Trophoblast cell (in vitro differentiated cells and primary cell): Measurements from ENCODE around the gene PRSS16.

Source experiments
- DNase-seq, 2 donors: peaks; one replicate each; pipeline ENCODE4 v3.0.0-alpha.2; 2016
- H2AFZ ChIP-seq: 2 replicates; pipeline ENCODE4 v1.6.1; 2013; ENCODE audit warnings: low read length, moderate library complexity, mild to moderate bottlenecking; ENCODE audit not compliant: insufficient read depth, poor library complexity
- H2AK5ac ChIP-seq: 2 replicates; pipeline ENCODE4 v1.6.1; 2013; ENCODE audit warnings: mild to moderate bottlenecking, low read length
- H2BK120ac ChIP-seq: 2 replicates; pipeline ENCODE4 v1.6.1; 2013; ENCODE audit warnings: low read length, mild to moderate bottlenecking, moderate library complexity; ENCODE audit not compliant: insufficient read depth, poor library complexity
- H2BK12ac ChIP-seq: 2 replicates; pipeline ENCODE4 v1.6.1; 2013; ENCODE audit warnings: mild to moderate bottlenecking, low read length, moderate library complexity
- H2BK5ac ChIP-seq: 2 replicates; pipeline ENCODE4 v1.6.1; 2013; ENCODE audit warnings: low read length, low read depth, moderate library complexity, mild to moderate bottlenecking; ENCODE audit not compliant: poor library complexity
- H3K14ac ChIP-seq: 2 replicates; pipeline ENCODE4 v1.6.1; 2013; ENCODE audit warnings: mild to moderate bottlenecking, low read length
- H3K18ac ChIP-seq: 2 replicates; pipeline ENCODE4 v1.6.1; 2013; ENCODE audit warnings: mild to moderate bottlenecking, low read length
- H3K23ac ChIP-seq: 2 replicates; pipeline ENCODE4 v1.6.1; 2013; ENCODE audit warnings: low read length
- H3K27ac ChIP-seq: 2 replicates; pipeline ENCODE4 v1.5.1; 2013; ENCODE audit warnings: low read depth, mild to moderate bottlenecking, inconsistent platforms, low read length, moderate library complexity
- H3K27me3 ChIP-seq: 2 replicates; pipeline ENCODE4 v1.6.1; 2013; ENCODE audit warnings: inconsistent platforms, mild to moderate bottlenecking, low read length, moderate library complexity; ENCODE audit not compliant: insufficient read depth
- H3K36me3 ChIP-seq, 2 experiments: 1 replicate in 1 of 2; 2 replicates in 1 of 2; pipeline ENCODE4 v1.6.1; 2013; ENCODE audit warnings: low read length in 2 of 2, mild to moderate bottlenecking in 2 of 2, moderate library complexity in 1 of 2; ENCODE audit not compliant: insufficient read depth in 2 of 2, control insufficient read depth in 1 of 2
- H3K4ac ChIP-seq: 2 replicates; pipeline ENCODE4 v1.6.1; 2013; ENCODE audit warnings: low read depth, mild to moderate bottlenecking, low read length, moderate library complexity
- H3K4me1 ChIP-seq, 2 experiments: 1 replicate in 1 of 2; 2 replicates in 1 of 2; pipeline ENCODE4 v1.6.1; 2013; ENCODE audit warnings: low read length in 2 of 2, mild to moderate bottlenecking in 2 of 2, moderate library complexity in 1 of 2; ENCODE audit not compliant: insufficient read depth in 2 of 2, control insufficient read depth in 1 of 2
- H3K4me2 ChIP-seq: 2 replicates; pipeline ENCODE4 v1.6.1; 2013; ENCODE audit warnings: inconsistent platforms, mild to moderate bottlenecking, low read length, moderate library complexity
- H3K4me3 ChIP-seq: 2 replicates; pipeline ENCODE4 v1.5.1; 2013; ENCODE audit warnings: mild to moderate bottlenecking, low read depth, low read length, inconsistent platforms
- H3K79me1 ChIP-seq: one replicate; pipeline ENCODE4 v1.6.1; 2013; ENCODE audit warnings: low read length
- H3K79me2 ChIP-seq: 2 replicates; pipeline ENCODE4 v1.6.1; 2013; ENCODE audit warnings: low read length, mild to moderate bottlenecking; ENCODE audit not compliant: control insufficient read depth, insufficient read depth, poor library complexity
- H3K9ac ChIP-seq: 2 replicates; pipeline ENCODE4 v1.6.1; 2013; ENCODE audit warnings: mild to moderate bottlenecking, low read length
- H3K9me3 ChIP-seq: 2 replicates; pipeline ENCODE4 v1.6.1; 2013; ENCODE audit warnings: low read depth, mild to moderate bottlenecking, control low read depth, inconsistent platforms, low read length; ENCODE audit not compliant: insufficient read depth
- H4K12ac ChIP-seq: 2 replicates; pipeline ENCODE4 v1.6.1; 2013; ENCODE audit warnings: low read depth, mild to moderate bottlenecking, low read length, moderate library complexity
- H4K8ac ChIP-seq: 2 replicates; pipeline ENCODE4 v1.6.1; 2013; ENCODE audit warnings: low read depth, mild to moderate bottlenecking, low read length, moderate library complexity
- H4K91ac ChIP-seq: one replicate; pipeline ENCODE4 v1.6.1; 2013; ENCODE audit warnings: low read depth, mild to moderate bottlenecking, low read length, moderate library complexity
- WGBS: extraction: QIAGEN DNeasy Blood & Tissue Kit; methylation state at CpG from one replicate; pipeline ENCODE4 v1.1.7; 2013; ENCODE audit warnings: missing lambda C conversion rate; ENCODE audit not compliant: insufficient read length, insufficient coverage; ENCODE audit errors: extremely low coverage; 5-methylcytosine and 5-hydroxymethylcytosine counted together

Gene PRSS16

DNA sequence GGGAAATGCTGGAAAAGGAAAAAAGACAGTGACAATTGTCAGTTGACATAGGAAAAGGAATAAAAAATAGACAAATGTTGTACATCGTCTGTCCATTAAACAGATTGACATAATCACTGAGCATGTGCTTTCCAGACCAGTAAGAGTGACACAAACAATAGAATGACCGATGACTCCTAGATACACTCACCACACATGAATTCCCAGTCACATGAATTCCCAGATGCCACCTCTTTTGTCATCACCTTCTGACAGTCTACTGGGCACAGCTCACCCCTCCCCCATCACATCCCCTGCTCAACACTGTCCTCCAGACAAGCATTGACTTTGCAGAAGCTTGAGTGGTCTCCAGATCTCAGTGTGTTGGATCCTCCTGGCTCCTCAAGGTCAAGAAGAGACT, 38.6 kb downstream of the PRSS16 start:
- no peak overlapping the region for H3K14ac ChIP-seq
- no peak overlapping the region for H3K4me2 ChIP-seq
- H4K8ac ChIP-seq: no peak overlapping the region
- H3K36me3 ChIP-seq: no peaks in the 10 kb centered on the region
- H2AFZ ChIP-seq: no peak overlapping the region
- H3K4me3 ChIP-seq: no peak overlapping the region
- H2AK5ac ChIP-seq: no peak overlapping the region
- H2BK12ac ChIP-seq: no peak overlapping the region
- no peak overlapping the region for H3K18ac ChIP-seq
- no peaks in the 10 kb centered on the region for H3K27me3 ChIP-seq
- DNase-seq: no peak
- H3K9me3 ChIP-seq: no peaks in the 10 kb centered on the region
- H3K79me2 ChIP-seq: no peaks in the 10 kb centered on the region
- no peak overlapping the region for H2BK120ac ChIP-seq
- H3K4ac ChIP-seq: no peak overlapping the region
- no peak overlapping the region for H4K12ac ChIP-seq
- WGBS: no CpG with 5 or more reads among the region's 2 CpGs
- no peak overlapping the region for H3K27ac ChIP-seq
- H3K9ac ChIP-seq: no peak overlapping the region
- H3K23ac ChIP-seq: no peak overlapping the region
- H4K91ac ChIP-seq: no peak overlapping the region
- no peak overlapping the region for H2BK5ac ChIP-seq
- peaks cover 3 to 4% of the 10 kb centered on the region in 2 experiments for H3K4me1 ChIP-seq
- no peaks in the 10 kb centered on the region for H3K79me1 ChIP-seq

DNA sequence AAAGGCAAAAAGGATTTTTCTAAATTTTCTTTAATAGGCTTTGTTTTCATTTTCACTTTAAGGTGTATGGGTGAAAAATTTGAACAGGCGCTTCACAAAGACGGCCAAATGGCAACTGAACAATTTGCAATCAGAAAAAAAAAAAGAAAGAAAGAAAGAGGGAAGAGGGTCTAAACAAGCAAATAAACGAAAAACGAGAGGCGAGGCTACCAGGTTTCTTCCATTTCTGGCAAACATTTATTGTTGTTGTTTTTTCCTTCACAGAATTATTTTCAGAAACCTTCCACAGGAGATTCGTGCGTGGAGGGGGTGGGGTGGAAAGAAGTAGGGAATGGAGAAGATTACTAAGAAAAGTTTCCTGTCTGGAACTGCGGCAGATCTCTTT, 40.2 kb downstream of the PRSS16 start:
- H2AK5ac ChIP-seq: no peak overlapping the region
- H4K8ac ChIP-seq: no peak overlapping the region
- H4K91ac ChIP-seq: no peak overlapping the region
- H3K18ac ChIP-seq: no peak overlapping the region
- H3K4me2 ChIP-seq: peak overlapping the region; percentile 81
- H3K9ac ChIP-seq: no peak overlapping the region
- no peak overlapping the region for H3K23ac ChIP-seq
- no peaks in the 10 kb centered on the region for H3K79me2 ChIP-seq
- no peak overlapping the region for H4K12ac ChIP-seq
- no peaks in the 10 kb centered on the region for H3K9me3 ChIP-seq
- no peak overlapping the region for H3K4me3 ChIP-seq
- no peaks in the 10 kb centered on the region for H3K79me1 ChIP-seq
- no peak overlapping the region for H3K14ac ChIP-seq
- no peaks in the 10 kb centered on the region for H3K36me3 ChIP-seq
- DNase-seq: no peak
- peaks cover 3 to 4% of the 10 kb centered on the region in 2 experiments for H3K4me1 ChIP-seq
- no peak overlapping the region for H3K27ac ChIP-seq
- no peak overlapping the region for H2BK12ac ChIP-seq
- WGBS: no CpG with 5 or more reads among the region's 8 CpGs
- no peak overlapping the region for H2BK5ac ChIP-seq
- H2BK120ac ChIP-seq: no peak overlapping the region
- H3K27me3 ChIP-seq: no peaks in the 10 kb centered on the region
- no peak overlapping the region for H2AFZ ChIP-seq
- no peak overlapping the region for H3K4ac ChIP-seq

DNA sequence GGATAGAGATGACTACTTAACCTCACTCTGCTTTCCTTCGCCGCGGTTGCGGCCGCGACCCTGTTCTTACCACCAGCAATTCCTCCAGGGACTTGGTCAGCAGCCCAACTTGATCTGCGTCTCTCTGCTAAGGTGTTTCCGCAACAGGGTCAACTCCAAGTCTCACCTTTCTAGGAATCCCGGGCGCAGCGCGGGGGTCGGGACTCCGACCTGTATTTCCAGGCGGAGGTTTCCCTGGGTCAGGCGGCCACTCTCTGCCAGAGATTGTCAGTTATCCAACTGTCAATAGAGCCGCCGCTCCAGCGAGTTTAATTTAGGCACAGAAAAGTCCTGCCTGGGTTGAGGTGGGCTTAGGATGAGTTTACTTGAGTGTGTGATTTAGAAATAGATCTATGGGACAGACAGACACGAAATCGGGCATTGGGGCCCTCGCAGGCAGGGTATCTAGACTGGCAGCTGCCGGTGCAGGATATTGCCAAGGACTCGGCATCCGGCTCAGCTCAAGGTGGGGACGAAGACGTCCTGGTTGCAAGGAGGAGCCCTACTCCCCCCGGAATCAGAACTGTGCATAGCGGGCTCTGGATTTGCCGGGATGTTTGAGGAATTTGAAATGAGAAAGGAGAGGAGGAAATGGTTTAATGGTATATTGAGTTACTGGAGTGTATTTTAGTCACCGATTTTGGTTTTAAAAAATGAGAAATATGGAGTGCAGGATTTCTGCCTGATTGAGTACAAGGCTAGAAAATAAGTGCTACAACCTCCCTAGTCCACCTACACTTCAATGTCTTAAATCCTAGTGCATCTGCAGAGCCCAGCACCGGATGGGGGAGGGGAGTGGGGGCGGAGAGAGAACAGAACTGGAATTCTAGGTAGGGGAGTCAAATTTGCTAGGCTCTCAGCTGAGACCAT, 40.9 kb downstream of the PRSS16 start:
- Histone ChIP-seq H3K36me3 (no peaks in the 10 kb centered on the region), H2BK120ac (no peak overlapping the region), H3K9ac (no peak overlapping the region), H3K23ac (no peak overlapping the region), H3K9me3 (no peaks in the 10 kb centered on the region), H3K18ac (no peak overlapping the region), H2AK5ac (no peak overlapping the region), H3K79me1 (no peaks in the 10 kb centered on the region), H2AFZ (no peak overlapping the region), H4K12ac (no peak overlapping the region), H3K27ac (no peak overlapping the region), H3K4me3 (peak overlapping the region; percentile 54), H3K4ac (no peak overlapping the region), H3K4me2 (peak overlapping the region; percentile 81), H2BK12ac (no peak overlapping the region), H4K8ac (no peak overlapping the region), H3K14ac (no peak overlapping the region), H4K91ac (no peak overlapping the region), H2BK5ac (no peak overlapping the region), H3K79me2 (no peaks in the 10 kb centered on the region), H3K27me3 (no peaks in the 10 kb centered on the region), H3K4me1 (peaks cover 3 to 4% of the 10 kb centered on the region in 2 experiments)
- 100% methylated on average over 2 of the region's 33 CpGs for WGBS
- no peak for DNase-seq

DNA sequence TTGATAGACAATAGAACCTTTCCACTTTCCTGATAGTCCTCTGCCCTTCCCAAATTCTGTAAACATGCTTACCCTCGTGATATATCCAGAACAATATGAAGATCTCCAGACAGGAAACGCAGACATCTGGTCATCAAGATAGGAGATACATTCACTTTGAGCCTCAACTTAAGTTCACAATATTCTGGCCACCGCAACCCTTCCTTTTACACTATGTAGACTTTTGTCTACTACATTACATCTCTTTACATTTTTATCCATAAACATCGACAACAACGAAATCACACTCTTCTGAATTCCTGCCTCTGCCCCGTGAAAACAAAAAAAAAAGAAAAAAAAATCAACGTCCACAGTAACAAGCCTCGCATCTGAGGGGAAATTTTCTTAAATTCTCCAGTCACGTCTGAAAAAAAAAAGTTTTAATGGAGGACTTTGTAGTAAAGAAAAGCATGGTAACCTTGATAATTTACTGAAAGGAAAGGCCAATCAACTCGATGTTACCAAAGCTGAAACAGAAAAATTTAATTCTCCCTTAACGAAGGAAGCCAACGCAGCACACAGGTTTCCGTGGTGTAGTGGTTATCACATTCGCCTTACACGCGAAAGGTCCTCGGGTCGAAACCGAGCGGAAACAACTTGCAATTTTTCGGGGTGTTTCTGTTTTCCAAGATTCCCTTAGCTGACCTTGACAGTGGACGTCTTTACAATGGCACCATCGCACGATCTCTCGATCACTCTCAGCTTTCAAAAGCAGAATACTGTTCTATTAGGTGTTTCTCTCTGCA, 42.8 kb downstream of the PRSS16 start:
- no peak overlapping the region for H2BK120ac ChIP-seq
- peak overlapping the region; percentile 76 for H3K4me2 ChIP-seq
- no peak overlapping the region for H3K9ac ChIP-seq
- no peak overlapping the region for H2AK5ac ChIP-seq
- H3K27ac ChIP-seq: no peak overlapping the region
- no peak overlapping the region for H3K4ac ChIP-seq
- H2BK5ac ChIP-seq: no peak overlapping the region
- H3K18ac ChIP-seq: no peak overlapping the region
- no peak overlapping the region for H2BK12ac ChIP-seq
- H4K8ac ChIP-seq: no peak overlapping the region
- no peaks in the 10 kb centered on the region for H3K27me3 ChIP-seq
- H3K23ac ChIP-seq: no peak overlapping the region
- H3K14ac ChIP-seq: no peak overlapping the region
- WGBS: 100% methylated on average over 2 of the region's 25 CpGs
- no peaks in the 10 kb centered on the region for H3K79me2 ChIP-seq
- H3K4me3 ChIP-seq: no peak overlapping the region
- no peak overlapping the region for H4K12ac ChIP-seq
- no peaks in the 10 kb centered on the region for H3K9me3 ChIP-seq
- H3K4me1 ChIP-seq: peaks cover 3 to 4% of the 10 kb centered on the region in 2 experiments
- H4K91ac ChIP-seq: no peak overlapping the region
- H3K79me1 ChIP-seq: no peaks in the 10 kb centered on the region
- H2AFZ ChIP-seq: no peak overlapping the region
- no peaks in the 10 kb centered on the region for H3K36me3 ChIP-seq
- no peak for DNase-seq
